Measurements from ENCODE around the gene MLEC.
"Not testable (repeated sequence)": the region's sequence is repeated elsewhere in the genome, so short reads cannot be mapped to it uniquely, and the experiment has no call there.

MLEC gene

GRCh38 chr12:120719496-120720233 lies 32.7 kb downstream of the MLEC start:
- in situ Hi-C loops (cut with MboI; ENCODE audit: low sequenced_read_pairs), result loop anchor here (10.0 kb wide), 1 partner anchor 135 kb away; the partner anchor contains the start of gene POP5

- in situ Hi-C loops (cut with MboI; ENCODE audit: low sequenced_read_pairs), result no loop called here
Observed at GRCh38 chr12:120720234-120720986, 33.5 kb downstream of the MLEC start.

GRCh38 chr12:120720987-120721801 lies 34.2 kb downstream of the MLEC start:
- in situ Hi-C loops (cut with MboI; ENCODE audit: low sequenced_read_pairs), result no loop called here

- in situ Hi-C loops (cut with MboI; ENCODE audit: low sequenced_read_pairs), result no loop called here
Observed at GRCh38 chr12:120721866-120722265, 34.9 kb downstream of the MLEC start.

GRCh38 chr12:120722784-120723183 lies 35.8 kb downstream of the MLEC start:
- in situ Hi-C loops (cut with MboI; ENCODE audit: low sequenced_read_pairs), result no loop called here

- in situ Hi-C loops (cut with MboI; ENCODE audit: low sequenced_read_pairs), result no loop called here
Observed at GRCh38 chr12:120724720-120725119, 37.8 kb downstream of the MLEC start.

GRCh38 chr12:120725151-120725658 lies 38.3 kb downstream of the MLEC start:
- in situ Hi-C loops (cut with MboI; ENCODE audit: low sequenced_read_pairs), result no loop called here

GRCh38 chr12:120725659-120726509 lies 38.9 kb downstream of the MLEC start, which contains the start of gene ACADS:
Gene ACADS (plus strand): TSS chr12:120725826. CDS start chr12:120725886, 60 bp downstream.
- in situ Hi-C loops (cut with MboI; ENCODE audit: low sequenced_read_pairs), result no loop called here

GRCh38 chr12:120726510-120726793 lies 39.5 kb downstream of the MLEC start:
- in situ Hi-C loops (cut with MboI; ENCODE audit: low sequenced_read_pairs), result no loop called here

- in situ Hi-C loops (cut with MboI; ENCODE audit: low sequenced_read_pairs), result no loop called here
Observed at GRCh38 chr12:120726961-120727360, 40.0 kb downstream of the MLEC start.

- in situ Hi-C loops (cut with MboI; ENCODE audit: low sequenced_read_pairs), result not testable (repeated sequence)
Observed at GRCh38 chr12:120732198-120732597, 45.2 kb downstream of the MLEC start.

- in situ Hi-C loops (cut with MboI; ENCODE audit: low sequenced_read_pairs), result no loop called here
Observed at GRCh38 chr12:120733574-120733973, 46.6 kb downstream of the MLEC start.

- in situ Hi-C loops (cut with MboI; ENCODE audit: low sequenced_read_pairs), result no loop called here
Observed at GRCh38 chr12:120734210-120734609, 47.3 kb downstream of the MLEC start.

- in situ Hi-C loops (cut with MboI; ENCODE audit: low sequenced_read_pairs), result no loop called here
Observed at GRCh38 chr12:120735181-120735580, 48.2 kb downstream of the MLEC start.

- in situ Hi-C loops (cut with MboI; ENCODE audit: low sequenced_read_pairs), result no loop called here
Observed at GRCh38 chr12:120736404-120737331, 49.7 kb downstream of the MLEC start.

- in situ Hi-C loops (cut with MboI; ENCODE audit: low sequenced_read_pairs), result no loop called here
Observed at GRCh38 chr12:120737557-120738251, 50.8 kb downstream of the MLEC start.

- in situ Hi-C loops (cut with MboI; ENCODE audit: low sequenced_read_pairs), result no loop called here
Observed at GRCh38 chr12:120738252-120739030, 51.5 kb downstream of the MLEC start.
